ENCODE data around the gene EVC2. TPM values are rescaled to one million over a fixed set of nuclear protein-coding genes. Genes with fewer than 3 reads are reported as not detected.

EVC2 gene
- total RNA-seq, 4 donors from 2014 or later: 8.0 to 15.1 (median 11.5) TPM

DNA sequence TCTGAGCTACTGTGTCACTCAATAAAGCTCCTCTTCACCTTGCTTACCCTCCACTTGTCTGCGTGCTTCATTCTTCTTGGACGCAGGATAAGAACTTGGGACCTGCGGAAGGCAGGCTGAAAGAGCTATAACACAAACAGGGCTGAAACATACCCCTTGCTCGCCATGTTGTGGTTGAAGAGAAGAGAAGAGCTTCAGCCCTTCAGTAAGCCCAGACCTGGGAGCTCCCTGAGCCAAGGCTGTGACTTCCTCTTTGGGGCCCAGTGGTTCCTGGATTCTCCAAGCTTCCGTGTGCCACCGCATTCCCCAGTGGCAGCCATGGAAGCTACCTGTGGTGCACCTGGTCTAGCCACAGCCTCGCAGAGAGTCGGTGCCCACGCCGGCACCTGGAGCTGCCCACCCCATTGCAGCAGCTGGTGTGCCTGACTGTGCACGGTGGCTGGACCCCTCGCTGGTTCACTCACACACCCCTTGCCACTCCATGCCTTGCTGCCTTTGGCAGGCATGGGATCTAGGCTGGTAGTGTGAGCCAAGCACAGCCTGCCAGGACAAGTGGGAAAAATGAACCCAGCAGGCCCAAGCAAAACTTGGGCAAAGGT, 160.6 kb downstream of the EVC2 start:
- TF ChIP-seq, protein P1, sequence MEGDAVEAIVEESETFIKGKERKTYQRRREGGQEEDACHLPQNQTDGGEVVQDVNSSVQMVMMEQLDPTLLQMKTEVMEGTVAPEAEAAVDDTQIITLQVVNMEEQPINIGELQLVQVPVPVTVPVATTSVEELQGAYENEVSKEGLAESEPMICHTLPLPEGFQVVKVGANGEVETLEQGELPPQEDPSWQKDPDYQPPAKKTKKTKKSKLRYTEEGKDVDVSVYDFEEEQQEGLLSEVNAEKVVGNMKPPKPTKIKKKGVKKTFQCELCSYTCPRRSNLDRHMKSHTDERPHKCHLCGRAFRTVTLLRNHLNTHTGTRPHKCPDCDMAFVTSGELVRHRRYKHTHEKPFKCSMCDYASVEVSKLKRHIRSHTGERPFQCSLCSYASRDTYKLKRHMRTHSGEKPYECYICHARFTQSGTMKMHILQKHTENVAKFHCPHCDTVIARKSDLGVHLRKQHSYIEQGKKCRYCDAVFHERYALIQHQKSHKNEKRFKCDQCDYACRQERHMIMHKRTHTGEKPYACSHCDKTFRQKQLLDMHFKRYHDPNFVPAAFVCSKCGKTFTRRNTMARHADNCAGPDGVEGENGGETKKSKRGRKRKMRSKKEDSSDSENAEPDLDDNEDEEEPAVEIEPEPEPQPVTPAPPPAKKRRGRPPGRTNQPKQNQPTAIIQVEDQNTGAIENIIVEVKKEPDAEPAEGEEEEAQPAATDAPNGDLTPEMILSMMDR (IDR thresholded peaks at IDR 0.05): no peak
- no peak for TF ChIP-seq POLR2A (IDR thresholded peaks at IDR 0.05)
- intact Hi-C loops (cut with DNase I; ENCODE audit: low total_unique reads): no loop called here
- no peak overlapping the region for H3K4me3 ChIP-seq (ENCODE audit: low read depth, poor library complexity, severe bottlenecking)
- DNase-seq (ENCODE audit: low spot score in 2 of 2): peak in 1 of 2 donors; percentile 82
- WGBS, 2 donors: 97 to 98% methylated on average over 7 to 12 of the region's 12 CpGs

DNA sequence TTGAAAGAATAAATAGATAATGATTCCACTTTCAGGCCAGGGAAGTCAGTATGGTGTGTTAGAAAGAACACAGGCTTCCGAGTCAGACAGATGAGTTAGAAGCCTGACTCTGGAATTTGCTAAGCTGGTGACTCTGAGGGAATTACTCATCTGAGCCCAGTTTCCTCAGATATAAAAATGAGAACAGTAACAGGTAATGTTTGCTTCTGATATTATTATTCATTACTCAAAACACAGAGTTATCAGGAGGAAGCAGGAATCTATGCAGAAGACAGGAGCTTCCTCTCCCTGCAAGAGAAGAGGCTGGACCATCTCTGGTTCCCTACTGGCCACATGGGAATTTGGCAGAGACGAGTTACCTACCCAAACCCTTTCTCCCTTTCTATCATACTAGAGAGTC, 163.1 kb downstream of the EVC2 start:
- intact Hi-C loops (cut with DNase I; ENCODE audit: low total_unique reads): no loop called here

DNA sequence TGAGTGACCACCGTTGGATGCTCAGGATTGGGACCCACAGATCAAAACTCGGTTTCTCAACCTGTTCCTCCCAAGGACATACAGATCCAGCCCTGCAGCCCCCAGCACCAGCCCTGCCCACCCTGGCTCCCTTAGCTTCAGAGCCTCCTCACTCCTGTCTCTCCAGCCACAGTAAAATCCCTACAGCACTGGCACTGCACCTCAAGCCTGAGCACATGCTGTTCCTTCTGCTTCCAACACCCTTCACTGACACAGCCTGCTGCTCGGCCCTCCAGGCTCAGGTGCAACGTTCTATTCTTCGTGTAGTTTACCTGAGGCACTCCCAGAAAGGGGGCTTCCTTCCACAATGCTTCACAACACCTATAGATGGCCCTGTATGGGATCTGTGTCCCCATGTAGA, 163.6 kb downstream of the EVC2 start:
- 70 to 72% methylated on average over 5 of the region's 5 CpGs for WGBS, 2 donors
- intact Hi-C loops (cut with DNase I; ENCODE audit: low total_unique reads): no loop called here
- no peak for TF ChIP-seq POLR2A (IDR thresholded peaks at IDR 0.05)
- TF ChIP-seq, protein P1 (IDR thresholded peaks at IDR 0.05): no peak
- no peak overlapping the region for H3K4me3 ChIP-seq (ENCODE audit: low read depth, poor library complexity, severe bottlenecking)
- peak in 1 of 2 donors; percentile 46 for DNase-seq (ENCODE audit: low spot score in 2 of 2)

More for the DNA sequence above, 163.1 kb downstream of the EVC2 start:
- 69 to 73% methylated on average over 2 of the region's 2 CpGs for WGBS, 2 donors
- peak in 1 of 2 donors; percentile 0 for DNase-seq (ENCODE audit: low spot score in 2 of 2)
- no peak for TF ChIP-seq POLR2A (IDR thresholded peaks at IDR 0.05)
- TF ChIP-seq, protein P1 (IDR thresholded peaks at IDR 0.05): no peak
- no peak overlapping the region for H3K4me3 ChIP-seq (ENCODE audit: low read depth, poor library complexity, severe bottlenecking)

DNA sequence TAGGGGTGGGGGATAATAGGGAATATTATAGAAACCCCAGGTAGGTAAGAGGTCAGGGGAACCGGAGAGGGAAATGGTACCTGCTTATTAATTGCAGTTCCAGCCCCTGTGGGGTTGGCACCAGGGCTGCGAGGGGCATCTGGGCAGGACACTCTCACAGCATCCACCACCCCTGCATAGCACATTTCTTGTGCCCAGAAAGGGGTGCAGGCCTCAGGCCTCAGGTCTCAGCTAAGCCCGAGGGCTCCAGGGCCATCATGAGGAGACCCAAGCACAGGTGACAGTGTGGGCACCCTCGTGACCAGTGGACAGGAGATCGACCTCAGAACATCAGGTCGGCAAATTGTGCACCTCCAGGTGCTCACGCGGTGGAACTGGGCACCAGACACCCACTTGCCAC, 164.7 kb downstream of the EVC2 start:
- peak in 1 of 2 donors; percentile 61 for DNase-seq (ENCODE audit: low spot score in 2 of 2)
- intact Hi-C loops (cut with DNase I; ENCODE audit: low total_unique reads): no loop called here
- TF ChIP-seq, protein P1 (IDR thresholded peaks at IDR 0.05): no peak
- TF ChIP-seq POLR2A (IDR thresholded peaks at IDR 0.05): no peak

DNA sequence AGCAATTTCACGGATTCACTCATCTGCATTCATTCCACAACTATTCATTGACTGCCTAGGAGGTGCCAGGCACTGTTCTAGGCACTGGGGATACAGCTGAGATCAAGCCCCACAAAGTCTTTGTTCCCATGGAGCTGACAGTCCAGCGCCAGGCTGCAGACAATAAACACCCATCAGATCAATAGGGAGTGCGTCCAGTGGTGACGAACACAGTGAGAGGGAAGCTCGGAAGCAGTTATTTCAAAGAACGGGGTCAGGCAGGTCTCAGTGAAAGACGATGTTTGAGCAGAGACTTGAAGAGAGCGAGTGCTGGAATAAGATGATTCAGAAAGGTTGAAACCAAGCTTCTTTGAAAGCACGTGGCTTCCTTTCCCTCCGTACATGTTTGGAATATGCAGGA, 167.2 kb downstream of the EVC2 start:
- intact Hi-C loops (cut with DNase I; ENCODE audit: low total_unique reads): no loop called here
- TF ChIP-seq, protein P1 (IDR thresholded peaks at IDR 0.05): no peak
- TF ChIP-seq POLR2A (IDR thresholded peaks at IDR 0.05): no peak
- WGBS, 2 donors: 88 to 91% methylated on average over 10 of the region's 10 CpGs
- no peak overlapping the region for H3K4me3 ChIP-seq (ENCODE audit: low read depth, poor library complexity, severe bottlenecking)
- DNase-seq (ENCODE audit: low spot score in 2 of 2): no peak

More for the DNA sequence above, 164.7 kb downstream of the EVC2 start:
- WGBS, 2 donors: 89 to 99% methylated on average over 7 to 8 of the region's 8 CpGs
- H3K4me3 ChIP-seq (ENCODE audit: low read depth, poor library complexity, severe bottlenecking): no peak overlapping the region

DNA sequence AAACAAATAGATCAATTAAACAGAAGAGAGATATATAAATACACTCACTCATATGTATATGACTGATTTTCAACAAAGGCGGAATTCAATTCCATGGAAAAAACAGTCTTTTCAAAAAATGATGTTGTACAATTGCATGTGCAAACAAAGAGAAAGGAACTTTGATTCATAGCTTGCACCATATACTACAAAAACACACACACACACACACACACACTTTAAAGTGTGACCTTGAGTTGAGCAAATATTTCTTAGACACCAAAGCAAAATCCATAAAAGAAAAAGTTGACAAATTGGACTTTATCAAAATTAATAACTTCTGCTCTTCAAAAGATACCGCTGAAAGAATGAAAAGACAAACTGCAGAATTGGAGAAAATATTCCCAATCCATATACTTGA, 168.8 kb downstream of the EVC2 start:
- DNase-seq (ENCODE audit: low spot score in 2 of 2): no peak
- H3K4me3 ChIP-seq (ENCODE audit: low read depth, poor library complexity, severe bottlenecking): no peak overlapping the region
- intact Hi-C loops (cut with DNase I; ENCODE audit: low total_unique reads): no loop called here
- 91 to 97% methylated on average over 2 of the region's 2 CpGs for WGBS, 2 donors
- no peak for TF ChIP-seq POLR2A (IDR thresholded peaks at IDR 0.05)
- TF ChIP-seq, protein P1 (IDR thresholded peaks at IDR 0.05): no peak

All from lower leg skin (tissue), 4 donors.